ENCODE measurements around the gene OXER1. TPM values are rescaled to one million over a fixed set of nuclear protein-coding genes. Genes with fewer than 3 reads are reported as not detected.

The OXER1 gene
- total RNA-seq, 1 experiment from 2014 or later = not detected

Other genes with a start within 250 kb of the OXER1 start
- gene MTA3, start 195.5 kb downstream of the OXER1 start, total RNA-seq (2014; rRNA removed; shearing (Covaris generic)) = 22.9 and 28.0 TPM in 2 replicates
- not detected in 2 replicates for gene HAAO, start 28.4 kb upstream of the OXER1 start, total RNA-seq (2014; rRNA removed; shearing (Covaris generic))

All from RPMI7951 (cell line).